HEK293 (cell line): Measurements from ENCODE around the gene DDC.

ENCODE experiments used
- CTCF ChIP-seq: fragments of 450-650 bp; formaldehyde crosslinking; IDR thresholded peaks from 2 replicates; pipeline ENCODE4 v1.5.1; 2016; ENCODE audit warnings: missing biosample characterization, missing genetic modification characterization
- ZNF175 ChIP-seq: fragments of 450-650 bp; formaldehyde crosslinking; IDR thresholded peaks from 2 replicates; pipeline ENCODE4 v1.5.1; 2016; ENCODE audit warnings: missing biosample characterization, missing genetic modification characterization

- TF ChIP-seq ZNF175 (tag by site-specific recombination) (no peak), CTCF (tag by site-specific recombination) (no peak)
These were observed 33.7 kb downstream of the DDC start for GRCh38 chr7:50531401-50531911.
